ENCODE measurements around the gene LMF1.

DNA sequence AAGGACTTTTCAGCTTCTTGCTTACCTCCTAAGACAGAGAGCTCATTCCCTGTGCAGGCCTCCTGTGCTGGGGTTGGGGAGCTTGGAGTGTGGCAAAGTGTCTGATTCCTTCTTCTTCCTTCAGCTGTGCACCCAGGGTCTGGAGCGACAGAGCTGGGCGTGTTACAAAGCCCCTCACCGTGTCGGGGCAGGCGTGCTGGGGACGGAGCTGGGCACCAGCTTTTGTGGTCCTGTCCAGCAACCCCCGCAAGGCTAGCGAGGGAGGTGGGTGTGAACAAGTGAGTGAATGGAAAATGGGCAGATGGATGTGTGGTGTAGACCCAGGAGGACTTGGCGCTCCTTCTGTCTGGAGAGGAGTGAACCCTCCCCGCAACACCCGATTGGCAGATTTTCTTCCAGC lies 34.5 kb upstream of the LMF1 start:
- TF ChIP-seq, protein P1, sequence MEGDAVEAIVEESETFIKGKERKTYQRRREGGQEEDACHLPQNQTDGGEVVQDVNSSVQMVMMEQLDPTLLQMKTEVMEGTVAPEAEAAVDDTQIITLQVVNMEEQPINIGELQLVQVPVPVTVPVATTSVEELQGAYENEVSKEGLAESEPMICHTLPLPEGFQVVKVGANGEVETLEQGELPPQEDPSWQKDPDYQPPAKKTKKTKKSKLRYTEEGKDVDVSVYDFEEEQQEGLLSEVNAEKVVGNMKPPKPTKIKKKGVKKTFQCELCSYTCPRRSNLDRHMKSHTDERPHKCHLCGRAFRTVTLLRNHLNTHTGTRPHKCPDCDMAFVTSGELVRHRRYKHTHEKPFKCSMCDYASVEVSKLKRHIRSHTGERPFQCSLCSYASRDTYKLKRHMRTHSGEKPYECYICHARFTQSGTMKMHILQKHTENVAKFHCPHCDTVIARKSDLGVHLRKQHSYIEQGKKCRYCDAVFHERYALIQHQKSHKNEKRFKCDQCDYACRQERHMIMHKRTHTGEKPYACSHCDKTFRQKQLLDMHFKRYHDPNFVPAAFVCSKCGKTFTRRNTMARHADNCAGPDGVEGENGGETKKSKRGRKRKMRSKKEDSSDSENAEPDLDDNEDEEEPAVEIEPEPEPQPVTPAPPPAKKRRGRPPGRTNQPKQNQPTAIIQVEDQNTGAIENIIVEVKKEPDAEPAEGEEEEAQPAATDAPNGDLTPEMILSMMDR (IDR thresholded peaks at IDR 0.05) = no peak
- TF ChIP-seq POLR2A (IDR thresholded peaks at IDR 0.05) = no peak
